ENCODE measurements around the gene DDX3Y. TPM values are rescaled to one million over a fixed set of nuclear protein-coding genes. Genes with fewer than 3 reads are reported as not detected.

DDX3Y gene
- 10 to 100 TPM; 48.5 to 72.9 TPM for total RNA-seq

DNA sequence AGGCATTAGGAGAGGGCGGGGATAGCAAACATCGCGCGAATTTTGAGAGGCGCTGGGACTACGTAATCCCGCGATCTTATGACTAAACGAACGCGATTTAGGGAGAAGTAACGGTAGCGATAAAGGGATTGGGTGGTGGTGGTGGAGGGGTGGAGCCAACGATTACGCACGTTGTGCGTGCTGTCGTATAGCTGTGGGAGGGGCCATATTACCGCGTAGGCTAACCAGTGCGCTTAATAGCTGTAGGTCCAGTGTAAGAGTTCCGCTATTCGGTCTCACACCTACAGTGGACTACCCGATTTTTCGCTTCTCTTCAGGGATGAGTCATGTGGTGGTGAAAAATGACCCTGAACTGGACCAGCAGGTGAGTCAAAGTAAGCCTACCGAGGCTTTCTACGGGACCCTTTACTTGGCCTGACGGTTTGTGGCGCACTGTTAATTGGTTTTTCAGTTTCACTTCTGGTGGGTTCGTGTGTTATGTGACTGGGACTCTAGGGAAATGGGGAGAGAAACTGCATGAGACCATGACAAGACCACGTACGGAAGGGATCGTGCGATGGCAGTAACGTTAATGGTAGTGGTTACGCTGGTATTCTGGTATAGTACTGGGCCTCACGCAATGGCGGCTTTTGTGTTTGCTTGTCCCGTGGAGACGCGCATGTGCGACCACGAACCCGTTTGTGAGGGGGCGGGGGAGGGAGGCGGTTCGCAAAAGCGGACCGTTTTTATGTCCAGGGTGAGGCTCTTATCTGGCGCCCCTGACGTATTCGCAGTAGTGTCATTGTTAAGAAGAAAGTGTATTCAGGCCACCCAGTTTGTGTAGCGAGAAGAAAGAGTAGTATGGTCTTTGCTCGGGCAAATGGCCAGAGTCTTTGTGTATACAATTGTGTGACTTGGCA lies at the start of gene DDX3Y:
Gene DDX3Y, plus strand, starts transcription at position 251 of the 899 bp plus-strand sequence. Its CDS starts 69 bp downstream, at position 320.

Other genes with a start within 250 kb of the DDX3Y start
- 10 to 100 TPM; 13.4 to 14.7 TPM for gene USP9Y, start 203.6 kb upstream of the DDX3Y start, total RNA-seq